B cell (primary cell): Measurements from ENCODE around the gene MAD1L1. TPM values are rescaled to one million over a fixed set of nuclear protein-coding genes. Genes with fewer than 3 reads are reported as not detected.

Source experiments
- ATAC-seq: fragments of 200-7000 bp; cut with Tn5 transposase; one replicate; pipeline ENCODE4 v1.10.0; 2021; ENCODE audit warnings: low read depth, mild to moderate bottlenecking, moderate number of reproducible peaks, moderate library complexity
- CTCF ChIA-PET: fragments of 350-600 bp; sonication (Branson Sonifier 250); formaldehyde crosslinking; loops from one replicate; lab custom pipeline; 2021; ENCODE audit warnings: antibody characterized with exemption, inconsistent platforms; lab: Charles Lee
- POLR2A ChIA-PET: fragments of 350-600 bp; sonication (Branson Sonifier 250); formaldehyde crosslinking; loops from one replicate; lab custom pipeline; 2021; ENCODE audit warnings: antibody characterized with exemption; lab: Charles Lee
- DNase-seq: peaks from one replicate; pipeline ENCODE4 v3.0.0; 2013
- H2AFZ ChIP-seq: 2 replicates; pipeline ENCODE4 v1.6.1; 2012; ENCODE audit warnings: mild to moderate bottlenecking, low read depth, low read length; ENCODE audit not compliant: insufficient read depth, poor library complexity, severe bottlenecking
- H3K27ac ChIP-seq, 2 donors: 1 replicate in 1 of 2; 2 replicates in 1 of 2; pipeline ENCODE4 v1.5.1; 2012 to 2013; ENCODE audit warnings: low read length in 2 of 2, mild to moderate bottlenecking in 2 of 2, moderate library complexity in 1 of 2
- H3K27me3 ChIP-seq, 4 experiments: fragments of 200-600 bp in 1 of 4; sonication (generic) in 1 of 4; replicated peaks in 1 of 4; 1 replicate in 2 of 4; 2 replicates in 2 of 4; pipeline versions ENCODE4 v1.6.1 to v1.7.0; 2013 to 2016; ENCODE audit warnings: low read length in 3 of 4, mild to moderate bottlenecking in 2 of 4, mixed read lengths in 1 of 4, moderate library complexity in 1 of 4; ENCODE audit not compliant: insufficient read depth in 4 of 4, control insufficient read depth in 3 of 4; ENCODE audit errors: control extremely low read depth in 1 of 4
- H3K36me3 ChIP-seq, 2 experiments: replicated peaks in 1 of 2; 1 replicate in 1 of 2; 2 replicates in 1 of 2; pipeline versions ENCODE4 v1.6.1 to v1.7.1; 2013; ENCODE audit warnings: low read length in 1 of 2; ENCODE audit not compliant: insufficient read depth in 2 of 2, control insufficient read depth in 1 of 2; ENCODE audit errors: control extremely low read depth in 1 of 2, extremely low read depth in 1 of 2
- H3K4me1 ChIP-seq, 2 donors: fragments of 200-600 bp in 1 of 2; sonication (generic) in 1 of 2; 1 replicate in 1 of 2; 2 replicates in 1 of 2; pipeline versions ENCODE4 v1.5.1 to v1.6.1; 2013 to 2017; ENCODE audit warnings: low read length in 2 of 2; ENCODE audit not compliant: control insufficient read depth in 2 of 2, insufficient read depth in 2 of 2
- H3K4me2 ChIP-seq: replicated peaks from 2 replicates; pipeline ENCODE3; 2012; ENCODE audit warnings: mild to moderate bottlenecking, low read depth, low read length; ENCODE audit not compliant: poor library complexity, severe bottlenecking
- H3K4me3 ChIP-seq, 5 experiments: fragments of 200-600 bp in 1 of 5; sonication (generic) in 1 of 5; 1 replicate in 3 of 5; 2 replicates in 2 of 5; pipeline versions ENCODE4 v1.5.1 to v1.7.0; 2011 to 2016; ENCODE audit warnings: low read length in 4 of 5, mild to moderate bottlenecking in 4 of 5, low read depth in 2 of 5, control low read depth in 1 of 5, moderate library complexity in 1 of 5; ENCODE audit not compliant: insufficient read depth in 1 of 5; ENCODE audit errors: control extremely low read depth in 1 of 5, extremely low read depth in 1 of 5
- H3K79me2 ChIP-seq: fragments of 200-600 bp; sonication (generic); one replicate; pipeline ENCODE4 v1.6.0; 2016; ENCODE audit warnings: low read length; ENCODE audit not compliant: control insufficient read depth, insufficient read depth
- H3K9ac ChIP-seq: fragments of 200-600 bp; sonication (generic); 2 replicates; pipeline ENCODE4 v1.6.1; 2017; ENCODE audit warnings: mild to moderate bottlenecking, low read length, moderate library complexity
- H3K9me3 ChIP-seq, 3 donors: one replicate each; pipeline versions ENCODE4 v1.6.1 to v1.7.1; 2013; ENCODE audit warnings: low read length in 2 of 3; ENCODE audit not compliant: control insufficient read depth in 2 of 3, insufficient read depth in 1 of 3; ENCODE audit errors: control extremely low read depth in 1 of 3
- H4K20me1 ChIP-seq: 2 replicates; pipeline ENCODE4 v1.6.0; 2012; ENCODE audit warnings: mild to moderate bottlenecking, low read length; ENCODE audit not compliant: insufficient read depth, control insufficient read depth, poor library complexity, severe bottlenecking
- H3K27ac Mint-ChIP-seq: one replicate; pipeline ENCODE4 v1.8.0; 2021; ENCODE audit warnings: mixed read lengths
- H3K27me3 Mint-ChIP-seq: one replicate; pipeline ENCODE4 v1.8.0; 2021; ENCODE audit warnings: mixed read lengths
- H3K4me1 Mint-ChIP-seq: one replicate; pipeline ENCODE4 v1.8.0; 2021; ENCODE audit warnings: mixed read lengths
- H3K4me3 Mint-ChIP-seq: one replicate; pipeline ENCODE4 v1.8.0; 2021; ENCODE audit warnings: mixed read lengths
- H3K9me3 Mint-ChIP-seq: one replicate; pipeline ENCODE4 v1.8.0; 2022; ENCODE audit warnings: mixed read lengths; ENCODE audit not compliant: insufficient read depth
- CTCF ChIP-seq: fragments of 200-600 bp; IDR thresholded peaks from one replicate; pipeline ENCODE4 v1.8.0; 2022; ENCODE audit warnings: antibody characterized with exemption, mild to moderate bottlenecking
- EZH2 ChIP-seq: IDR thresholded peaks from 2 replicates; pipeline ENCODE4 v1.6.1; 2012; ENCODE audit warnings: borderline replicate concordance, low read depth, mild to moderate bottlenecking, moderate library complexity, low read length; ENCODE audit not compliant: insufficient read depth, poor library complexity, severe bottlenecking
- WGBS: methylation state at CpG from one replicate; pipeline ENCODE4 v1.1.5; 2013; ENCODE audit warnings: missing lambda C conversion rate; ENCODE audit not compliant: insufficient coverage; 5-methylcytosine and 5-hydroxymethylcytosine counted together
- intact Hi-C: fragments of 100-400 bp; cut with micrococcal nuclease; formaldehyde crosslinking; loops from one replicate; pipeline ENCODE4 v1.10.0; 2022
- polyA plus RNA-seq: library from polyadenylated mRNA; depleted of rRNA; stranded (reverse); fragments of >200 nt; gene quantifications from 2 replicates; pipeline ENCODE4 v1.2.3, GENCODE V29; 2012
- total RNA-seq, 2 donors: library from RNA; stranded (reverse); fragments of 120-200 nt in 1 of 2; gene quantifications; 1 replicate in 1 of 2; 2 replicates in 1 of 2; pipeline versions ENCODE4 v1.2.3 to v1.2.4, GENCODE V29; 2013 to 2022

The MAD1L1 gene
- total and polyA plus RNA-seq, 2 donors (not counting 1 experiment from before 2014, with no cell fraction given): 86.7 to 110 TPM

GRCh38 chr7:2063563-2064260 is 169.0 kb downstream of the MAD1L1 start:
- no peaks in the 10 kb centered on the region for H3K27me3 ChIP-seq
- TF ChIP-seq CTCF (no peak), EZH2 (no peak)
- ChIA-PET CTCF (no interaction called here), POLR2A (no interaction called here)
- Mint-ChIP-seq H3K4me1 (peaks cover 45% of the 10 kb centered on the region), H3K9me3 (peaks cover 2% of the 10 kb centered on the region), H3K27ac (peak overlapping the region; percentile 37), H3K4me3 (no peak overlapping the region), H3K27me3 (no peaks in the 10 kb centered on the region)
- H3K36me3 ChIP-seq: peaks cover 0 to 6% of the 10 kb centered on the region in 2 experiments
- H3K79me2 ChIP-seq: peaks cover 18% of the 10 kb centered on the region
- intact Hi-C loops: no loop called here
- peak overlapping the region; percentile 1 to 42 for H3K27ac ChIP-seq
- 53% methylated on average over 24 of the region's 24 CpGs for WGBS
- H3K9me3 ChIP-seq: peaks cover 0 to 9% (median 3%) of the 10 kb centered on the region in 3 donors
- H3K4me3 ChIP-seq: no peak overlapping the region
- no peak for DNase-seq
- ATAC-seq: no peak
- H3K9ac ChIP-seq: no peak overlapping the region
- H2AFZ ChIP-seq: no peak overlapping the region
- peaks cover 36 to 46% of the 10 kb centered on the region in 2 donors for H3K4me1 ChIP-seq
- peak overlapping the region; percentile 20 for H3K4me2 ChIP-seq
- H4K20me1 ChIP-seq: no peaks in the 10 kb centered on the region

- ATAC-seq (no peak), DNase-seq (no peak)
- peak overlapping the region; percentile 62 for H3K27ac Mint-ChIP-seq
- Histone ChIP-seq H3K27ac (peak overlapping the region in 1 of 2 donors; percentile 1), H3K9ac (no peak overlapping the region), H2AFZ (no peak overlapping the region), H3K4me3 (no peak overlapping the region), H3K9me3 (peaks cover 0 to 9% (median 3%) of the 10 kb centered on the region in 3 donors), H3K79me2 (peaks cover 18% of the 10 kb centered on the region), H3K36me3 (peaks cover 0 to 6% of the 10 kb centered on the region in 2 experiments), H3K4me1 (peaks cover 36 to 39% of the 10 kb centered on the region in 2 donors), H4K20me1 (no peaks in the 10 kb centered on the region), H3K4me2 (peak overlapping the region; percentile 20), H3K27me3 (no peaks in the 10 kb centered on the region)
- H3K27me3 Mint-ChIP-seq: no peaks in the 10 kb centered on the region
- intact Hi-C loops: no loop called here
- peaks cover 2% of the 10 kb centered on the region for H3K9me3 Mint-ChIP-seq
- TF ChIP-seq EZH2 (no peak), CTCF (no peak)
- CTCF ChIA-PET: no interaction called here
- POLR2A ChIA-PET: no interaction called here
- peaks cover 40% of the 10 kb centered on the region for H3K4me1 Mint-ChIP-seq
- peak overlapping the region; percentile 24 for H3K4me3 Mint-ChIP-seq
- 59% methylated on average over 6 of the region's 11 CpGs for WGBS
These were observed 170.1 kb downstream of the MAD1L1 start for GRCh38 chr7:2062648-2063047.
